GM23338 (cell line): Measurements from ENCODE around the gene FYN. TPM values are rescaled to one million over a fixed set of nuclear protein-coding genes. Genes with fewer than 3 reads are reported as not detected.
A peak's percentile ranks its signal among the peaks of the same experiment; 100 is the strongest.

ENCODE experiments used
- ATAC-seq: fragments of 200-7000 bp; cut with Tn5 transposase; 3 replicates; pipeline ENCODE4 v1.9.1; 2020
- DNase-seq: peaks from one replicate; pipeline ENCODE4 v3.0.0-alpha.2; 2015; ENCODE audit warnings: low spot score
- H2AFZ ChIP-seq: fragments of 200-600 bp; sonication (generic); 2 replicates; pipeline ENCODE4 v1.8.0; 2016; ENCODE audit warnings: antibody characterized with exemption, mild to moderate bottlenecking, moderate library complexity
- H3F3A ChIP-seq: fragments of 200-600 bp; sonication (generic); replicated peaks from 2 replicates; pipeline ENCODE4 v1.8.0; 2017; ENCODE audit warnings: antibody characterized with exemption, mixed run types, low read depth
- H3K27ac ChIP-seq: fragments of 200-600 bp; sonication (generic); 2 replicates; pipeline ENCODE4 v1.6.1; 2016; ENCODE audit warnings: low read depth
- H3K27me3 ChIP-seq: fragments of 200-600 bp; sonication (generic); 2 replicates; pipeline ENCODE4 v1.8.0; 2016; ENCODE audit warnings: mild to moderate bottlenecking, mixed run types, moderate library complexity; ENCODE audit not compliant: insufficient read depth
- H3K36me3 ChIP-seq: fragments of 200-600 bp; sonication (generic); 2 replicates; pipeline ENCODE4 v1.8.0; 2016; ENCODE audit warnings: mild to moderate bottlenecking; ENCODE audit not compliant: insufficient read depth
- H3K4me1 ChIP-seq: fragments of 200-600 bp; sonication (generic); 2 replicates; pipeline ENCODE4 v1.8.0; 2016; ENCODE audit warnings: mild to moderate bottlenecking, moderate library complexity; ENCODE audit not compliant: insufficient read depth
- H3K4me2 ChIP-seq: fragments of 200-600 bp; sonication (generic); 2 replicates; pipeline ENCODE4 v1.7.1; 2017; ENCODE audit warnings: mixed run types
- H3K4me3 ChIP-seq: fragments of 200-600 bp; sonication (generic); 2 replicates; pipeline ENCODE4 v1.6.1; 2016; ENCODE audit warnings: mixed run types
- H3K79me2 ChIP-seq: fragments of 200-600 bp; sonication (generic); replicated peaks from 2 replicates; pipeline ENCODE4 v1.8.0; 2017; ENCODE audit warnings: mild to moderate bottlenecking; ENCODE audit not compliant: insufficient read depth
- H3K9me2 ChIP-seq: fragments of 200-600 bp; sonication (generic); 2 replicates; pipeline ENCODE4 v1.8.0; 2017; ENCODE audit not compliant: insufficient read depth
- H4K20me1 ChIP-seq: fragments of 200-600 bp; sonication (generic); replicated peaks from 2 replicates; pipeline ENCODE4 v1.8.0; 2017; ENCODE audit warnings: mild to moderate bottlenecking; ENCODE audit not compliant: insufficient read depth
- H3K27ac Mint-ChIP-seq: 2 replicates; pipeline ENCODE4 v1.8.0; 2020; ENCODE audit warnings: inconsistent platforms, mild to moderate bottlenecking, moderate library complexity, mixed read lengths
- H3K27me3 Mint-ChIP-seq: 3 replicates; pipeline ENCODE4 v1.8.0; 2022; ENCODE audit warnings: low read depth, mild to moderate bottlenecking, moderate library complexity, mixed read lengths, inconsistent platforms; ENCODE audit not compliant: insufficient read depth, poor library complexity
- H3K36me3 Mint-ChIP-seq: 3 replicates; pipeline ENCODE4 v1.8.0; 2021; ENCODE audit warnings: low read depth, mild to moderate bottlenecking, inconsistent platforms, moderate library complexity, mixed read lengths
- H3K4me1 Mint-ChIP-seq: 3 replicates; pipeline ENCODE4 v1.8.0; 2020; ENCODE audit warnings: mild to moderate bottlenecking, inconsistent platforms, mixed read lengths
- H3K4me3 Mint-ChIP-seq: 3 replicates; pipeline ENCODE4 v1.8.0; 2021; ENCODE audit warnings: moderate library complexity, mild to moderate bottlenecking, inconsistent platforms, mixed read lengths
- H3K9me3 Mint-ChIP-seq: 3 replicates; pipeline ENCODE4 v1.8.0; 2020; ENCODE audit warnings: moderate library complexity, mild to moderate bottlenecking, inconsistent platforms, mixed read lengths
- REST ChIP-seq: IDR thresholded peaks from one replicate; pipeline ENCODE4 v1.6.1; 2018; ENCODE audit warnings: antibody characterized with exemption; ENCODE audit not compliant: unreplicated experiment
- ZNF331 ChIP-seq: fragments of 250-450 bp; sonication (Bioruptor Pico); IDR thresholded peaks from 2 replicates; pipeline ENCODE4 v1.5.0; 2020; ENCODE audit warnings: low read depth, mild to moderate bottlenecking, moderate library complexity
- polyA plus RNA-seq: library from polyadenylated mRNA; unstranded; fragments of >200 nt; fragmentation: Nextera tagmentation; extraction: Ambion mirVana; gene quantifications from 2 replicates; pipeline ENCODE4 v1.2.1, GENCODE V29; 2016
- total RNA-seq: library from RNA; depleted of rRNA; stranded (reverse); fragments of >200 nt; shearing (Covaris generic); gene quantifications from 2 replicates; pipeline ENCODE4 v1.2.3, GENCODE V29; 2014
- TF ChIP-seq, protein P1 (sequence below): fragments of 250-450 bp; sonication (Bioruptor Pico); IDR thresholded peaks from 2 replicates; pipeline ENCODE4 v1.5.0; 2020; ENCODE audit warnings: mild to moderate bottlenecking, moderate library complexity

Gene FYN
- total and polyA plus RNA-seq, 2 experiments from 2014 or later, result 46.8 to 143 TPM

- TF ChIP-seq, protein P1, sequence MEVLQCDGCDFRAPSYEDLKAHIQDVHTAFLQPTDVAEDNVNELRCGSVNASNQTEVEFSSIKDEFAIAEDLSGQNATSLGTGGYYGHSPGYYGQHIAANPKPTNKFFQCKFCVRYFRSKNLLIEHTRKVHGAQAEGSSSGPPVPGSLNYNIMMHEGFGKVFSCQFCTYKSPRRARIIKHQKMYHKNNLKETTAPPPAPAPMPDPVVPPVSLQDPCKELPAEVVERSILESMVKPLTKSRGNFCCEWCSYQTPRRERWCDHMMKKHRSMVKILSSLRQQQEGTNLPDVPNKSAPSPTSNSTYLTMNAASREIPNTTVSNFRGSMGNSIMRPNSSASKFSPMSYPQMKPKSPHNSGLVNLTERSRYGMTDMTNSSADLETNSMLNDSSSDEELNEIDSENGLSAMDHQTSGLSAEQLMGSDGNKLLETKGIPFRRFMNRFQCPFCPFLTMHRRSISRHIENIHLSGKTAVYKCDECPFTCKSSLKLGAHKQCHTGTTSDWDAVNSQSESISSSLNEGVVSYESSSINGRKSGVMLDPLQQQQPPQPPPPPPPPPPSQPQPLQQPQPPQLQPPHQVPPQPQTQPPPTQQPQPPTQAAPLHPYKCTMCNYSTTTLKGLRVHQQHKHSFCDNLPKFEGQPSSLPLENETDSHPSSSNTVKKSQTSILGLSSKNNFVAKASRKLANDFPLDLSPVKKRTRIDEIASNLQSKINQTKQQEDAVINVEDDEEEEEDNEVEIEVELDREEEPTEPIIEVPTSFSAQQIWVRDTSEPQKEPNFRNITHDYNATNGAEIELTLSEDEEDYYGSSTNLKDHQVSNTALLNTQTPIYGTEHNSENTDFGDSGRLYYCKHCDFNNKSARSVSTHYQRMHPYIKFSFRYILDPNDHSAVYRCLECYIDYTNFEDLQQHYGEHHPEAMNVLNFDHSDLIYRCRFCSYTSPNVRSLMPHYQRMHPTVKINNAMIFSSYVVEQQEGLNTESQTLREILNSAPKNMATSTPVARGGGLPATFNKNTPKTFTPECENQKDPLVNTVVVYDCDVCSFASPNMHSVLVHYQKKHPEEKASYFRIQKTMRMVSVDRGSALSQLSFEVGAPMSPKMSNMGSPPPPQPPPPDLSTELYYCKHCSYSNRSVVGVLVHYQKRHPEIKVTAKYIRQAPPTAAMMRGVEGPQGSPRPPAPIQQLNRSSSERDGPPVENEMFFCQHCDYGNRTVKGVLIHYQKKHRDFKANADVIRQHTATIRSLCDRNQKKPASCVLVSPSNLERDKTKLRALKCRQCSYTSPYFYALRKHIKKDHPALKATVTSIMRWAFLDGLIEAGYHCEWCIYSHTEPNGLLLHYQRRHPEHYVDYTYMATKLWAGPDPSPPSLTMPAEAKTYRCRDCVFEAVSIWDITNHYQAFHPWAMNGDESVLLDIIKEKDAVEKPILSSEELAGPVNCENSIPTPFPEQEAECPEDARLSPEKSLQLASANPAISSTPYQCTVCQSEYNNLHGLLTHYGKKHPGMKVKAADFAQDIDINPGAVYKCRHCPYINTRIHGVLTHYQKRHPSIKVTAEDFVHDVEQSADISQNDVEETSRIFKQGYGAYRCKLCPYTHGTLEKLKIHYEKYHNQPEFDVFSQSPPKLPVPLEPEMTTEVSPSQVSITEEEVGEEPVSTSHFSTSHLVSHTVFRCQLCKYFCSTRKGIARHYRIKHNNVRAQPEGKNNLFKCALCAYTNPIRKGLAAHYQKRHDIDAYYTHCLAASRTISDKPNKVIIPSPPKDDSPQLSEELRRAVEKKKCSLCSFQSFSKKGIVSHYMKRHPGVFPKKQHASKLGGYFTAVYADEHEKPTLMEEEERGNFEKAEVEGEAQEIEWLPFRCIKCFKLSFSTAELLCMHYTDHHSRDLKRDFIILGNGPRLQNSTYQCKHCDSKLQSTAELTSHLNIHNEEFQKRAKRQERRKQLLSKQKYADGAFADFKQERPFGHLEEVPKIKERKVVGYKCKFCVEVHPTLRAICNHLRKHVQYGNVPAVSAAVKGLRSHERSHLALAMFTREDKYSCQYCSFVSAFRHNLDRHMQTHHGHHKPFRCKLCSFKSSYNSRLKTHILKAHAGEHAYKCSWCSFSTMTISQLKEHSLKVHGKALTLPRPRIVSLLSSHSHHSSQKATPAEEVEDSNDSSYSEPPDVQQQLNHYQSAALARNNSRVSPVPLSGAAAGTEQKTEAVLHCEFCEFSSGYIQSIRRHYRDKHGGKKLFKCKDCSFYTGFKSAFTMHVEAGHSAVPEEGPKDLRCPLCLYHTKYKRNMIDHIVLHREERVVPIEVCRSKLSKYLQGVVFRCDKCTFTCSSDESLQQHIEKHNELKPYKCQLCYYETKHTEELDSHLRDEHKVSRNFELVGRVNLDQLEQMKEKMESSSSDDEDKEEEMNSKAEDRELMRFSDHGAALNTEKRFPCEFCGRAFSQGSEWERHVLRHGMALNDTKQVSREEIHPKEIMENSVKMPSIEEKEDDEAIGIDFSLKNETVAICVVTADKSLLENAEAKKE (CRISPR knock-in tag), result no peak
Measured at GRCh38 chr6:111922454-111923297, 49.4 kb upstream of the FYN start (continued).

DNA sequence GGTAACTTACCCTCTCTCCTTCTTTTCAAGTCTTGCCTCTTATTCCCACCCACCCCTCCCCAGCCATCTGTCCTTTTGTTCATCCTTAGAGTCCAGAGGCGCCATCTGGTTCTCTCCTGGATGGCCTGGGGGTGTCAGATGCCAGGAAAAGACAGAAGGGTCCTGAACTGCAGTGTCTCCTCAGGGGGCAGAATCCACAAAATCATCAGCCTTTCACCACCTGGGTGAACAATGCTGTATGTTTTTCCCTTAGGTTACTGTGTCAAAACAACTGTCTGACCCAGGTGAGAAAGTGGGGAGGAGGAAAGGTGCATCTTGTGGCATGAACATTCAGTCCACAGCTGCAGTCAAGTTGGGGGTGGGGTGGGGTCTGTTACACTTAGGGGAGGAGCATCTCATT is 47.9 kb upstream of the FYN start:
- Histone ChIP-seq H3F3A (no peaks in the 10 kb centered on the region), H3K4me3 (no peak overlapping the region), H2AFZ (no peak overlapping the region), H3K27ac (peak overlapping the region; percentile 8; the same call in 1 of the 2 replicates), H3K79me2 (no peaks in the 10 kb centered on the region), H3K27me3 (no peaks in the 10 kb centered on the region), H3K4me2 (peak overlapping the region; percentile 64; the same call in 1 of the 2 replicates), H4K20me1 (no peaks in the 10 kb centered on the region), H3K9me2 (no peaks in the 10 kb centered on the region; the same call in 1 of the 2 replicates), H3K36me3 (no peaks in the 10 kb centered on the region), H3K4me1 (peaks cover 36% of the 10 kb centered on the region)
- Mint-ChIP-seq H3K27ac (no peak overlapping the region), H3K4me3 (no peak overlapping the region), H3K9me3 (no peaks in the 10 kb centered on the region), H3K27me3 (no peaks in the 10 kb centered on the region), H3K36me3 (no peaks in the 10 kb centered on the region), H3K4me1 (peaks cover 41% of the 10 kb centered on the region)
- ATAC-seq, result peak; percentile 64
- DNase-seq, result peak; percentile 71
- TF ChIP-seq ZNF331, result no peak
- no peak for TF ChIP-seq REST
- TF ChIP-seq, protein P1 (CRISPR knock-in tag), result no peak
